DLD1 (cell line): ENCODE data around the gene PCNT.
"Not testable (repeated sequence)": the region's sequence is repeated elsewhere in the genome, so short reads cannot be mapped to it uniquely, and the experiment has no call there.

ENCODE experiments used
- in situ Hi-C: cut with HindIII; loops from 2 replicates; pipeline ENCODE4 v1.10.0; 2017; ENCODE audit warnings: low sequenced_read_pairs

PCNT gene

DNA sequence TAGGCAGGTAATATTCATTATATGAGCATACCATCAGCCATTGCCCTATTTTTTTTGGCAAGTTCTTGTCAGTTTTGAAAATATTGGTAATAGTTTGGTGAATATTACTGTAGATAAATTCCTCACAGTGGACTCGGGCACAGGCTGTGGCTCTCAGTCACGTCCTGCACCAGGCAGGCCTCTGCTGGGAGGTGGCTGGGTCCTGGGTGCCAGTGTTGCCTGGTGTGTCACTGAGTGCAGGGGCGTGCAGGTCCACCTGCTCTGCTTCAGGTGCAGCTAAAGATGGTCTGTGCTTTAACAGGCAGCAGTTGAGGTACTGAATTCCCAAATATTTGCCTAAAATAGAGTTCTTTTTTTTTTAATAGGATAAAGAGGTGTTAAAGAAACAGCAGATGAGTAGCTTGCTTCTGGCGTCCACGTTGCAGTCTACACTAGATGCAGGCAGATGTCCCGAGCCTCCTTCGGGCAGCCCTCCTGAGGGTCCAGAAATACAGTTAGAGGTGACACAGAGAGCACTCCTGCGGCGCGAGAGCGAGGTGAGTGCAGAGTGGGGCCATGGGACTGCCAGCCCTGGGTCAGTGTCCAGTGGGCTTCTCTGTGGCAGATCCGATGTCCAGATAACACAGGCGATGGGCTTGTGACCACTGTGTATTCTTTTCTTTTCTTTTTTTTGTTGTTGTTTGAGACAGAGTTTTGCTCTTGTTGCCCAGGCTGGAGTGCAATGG, 77.4 kb downstream of the PCNT start:
- in situ Hi-C loops, result no loop called here

DNA sequence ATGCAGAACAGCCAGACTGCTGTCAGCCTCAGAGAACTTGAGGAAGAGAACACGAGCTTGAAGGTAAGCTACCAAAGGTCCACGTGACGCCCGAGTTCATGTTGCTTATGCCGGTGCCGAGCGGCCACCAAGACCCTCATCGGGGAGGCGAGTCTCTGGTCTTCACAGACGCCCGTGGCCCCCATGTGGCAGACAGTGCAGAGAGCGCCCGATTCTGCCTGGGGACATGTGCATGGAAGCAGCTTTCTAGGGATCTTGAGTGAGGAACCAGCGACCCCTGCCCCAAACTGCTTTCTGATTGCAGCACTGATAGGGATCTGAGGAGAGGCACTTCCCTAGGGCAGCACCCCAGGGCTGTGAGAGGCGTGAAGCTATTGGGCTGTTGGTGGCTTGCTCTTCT, 78.5 kb downstream of the PCNT start:
- in situ Hi-C loops, result no loop called here

DNA sequence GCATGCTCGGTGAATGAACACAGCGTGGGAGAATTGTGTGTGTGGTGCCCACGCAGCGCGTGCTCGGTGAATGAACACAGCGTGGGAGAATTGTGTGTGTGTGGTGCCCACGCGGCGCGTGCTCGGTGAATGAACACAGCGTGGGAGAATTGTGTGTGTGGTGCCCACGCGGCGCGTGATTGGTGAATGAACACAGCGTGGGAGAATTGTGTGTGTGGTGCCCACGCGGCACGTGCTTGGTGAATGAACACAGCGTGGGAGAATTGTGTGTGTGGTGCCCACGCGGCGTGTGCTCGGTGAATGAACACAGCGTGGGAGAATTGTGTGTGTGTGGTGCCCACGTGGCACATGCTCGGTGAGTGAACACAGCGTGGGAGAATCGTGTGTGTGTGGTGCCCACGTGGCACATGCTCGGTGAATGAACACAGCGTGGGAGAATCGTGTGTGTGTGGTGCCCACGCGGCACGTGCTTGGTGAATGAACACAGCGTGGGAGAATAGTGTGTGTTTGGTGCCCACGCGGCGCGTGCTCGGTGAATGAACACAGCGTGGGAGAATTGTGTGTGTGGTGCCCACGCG, 79.4 kb downstream of the PCNT start:
- in situ Hi-C loops, result not testable (repeated sequence)

DNA sequence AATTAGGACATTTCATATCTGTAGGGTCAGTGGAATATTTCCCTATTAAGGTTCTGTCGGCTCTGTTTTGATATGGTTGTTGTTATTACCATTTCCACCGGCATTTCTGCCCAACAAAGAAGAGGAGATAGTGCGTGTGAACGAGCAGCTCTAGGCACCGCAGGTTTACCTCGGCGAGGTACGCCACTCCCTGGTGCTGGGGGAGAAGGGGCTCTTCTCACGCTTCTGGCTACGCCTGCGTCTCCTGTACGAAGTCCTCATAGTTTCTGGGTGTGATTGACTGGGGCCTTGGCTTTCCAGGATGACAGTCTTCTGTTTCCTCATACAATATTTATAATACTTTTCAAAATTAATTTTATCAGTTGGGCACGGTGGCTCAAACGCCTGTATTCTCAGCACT, 80.3 kb downstream of the PCNT start:
- in situ Hi-C loops, result no loop called here

DNA sequence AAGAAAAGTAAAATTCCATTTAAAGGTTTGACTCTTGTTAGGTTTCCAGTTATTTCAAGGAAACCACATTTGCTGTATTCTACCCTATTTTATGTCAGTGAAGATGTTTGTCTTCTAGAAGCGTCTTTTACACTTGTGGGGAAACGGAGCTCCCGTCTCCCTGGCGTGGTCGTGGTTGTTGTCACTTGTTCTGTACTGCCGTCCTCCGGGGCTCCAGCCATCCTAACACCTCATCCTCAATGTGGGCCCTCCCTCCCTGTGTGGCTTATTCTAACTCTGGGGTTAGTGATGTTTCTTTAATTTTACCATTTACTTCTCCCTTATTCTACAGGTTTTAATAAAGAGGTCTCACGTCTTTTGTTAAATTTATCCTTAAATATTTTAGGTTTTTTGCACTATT, 82.0 kb downstream of the PCNT start:
- in situ Hi-C loops, result no loop called here

DNA sequence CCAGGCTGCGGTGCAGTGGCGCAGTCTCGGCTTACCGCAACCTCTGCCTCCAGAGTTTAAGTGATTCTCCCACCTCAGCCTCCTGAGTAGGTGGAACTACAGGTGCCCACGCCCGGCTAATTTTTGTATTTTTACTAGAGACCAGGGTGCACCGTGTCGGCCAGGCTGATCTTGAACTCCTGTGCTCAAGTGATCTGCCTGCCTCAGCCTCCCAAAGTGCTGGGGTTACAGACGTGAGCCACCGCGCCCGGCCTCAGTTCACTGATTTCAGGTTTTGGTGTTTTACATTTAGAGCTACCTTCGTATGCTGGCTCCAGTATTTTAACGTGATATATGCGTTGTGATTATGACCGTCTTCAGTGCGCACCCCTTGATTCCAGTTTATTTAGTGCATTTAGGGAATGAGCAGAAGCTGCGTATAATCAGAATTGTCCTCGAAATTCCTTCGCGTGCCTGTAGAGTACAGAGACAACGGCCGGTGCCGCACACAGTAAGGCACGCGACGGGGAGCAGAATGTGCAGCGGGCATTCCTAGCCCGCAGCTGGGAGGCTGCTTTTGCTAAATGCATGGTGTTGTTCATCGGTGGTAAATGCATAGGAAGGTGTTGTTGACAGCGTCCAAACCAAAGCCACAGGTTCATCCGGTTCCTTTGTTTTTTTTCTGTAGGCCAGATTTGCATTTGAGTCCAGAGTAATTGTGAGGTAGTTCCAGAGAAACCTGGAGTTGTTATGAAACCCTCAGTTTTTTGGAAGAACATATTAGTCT, 85.9 kb downstream of the PCNT start:
- in situ Hi-C loops, result no loop called here

DNA sequence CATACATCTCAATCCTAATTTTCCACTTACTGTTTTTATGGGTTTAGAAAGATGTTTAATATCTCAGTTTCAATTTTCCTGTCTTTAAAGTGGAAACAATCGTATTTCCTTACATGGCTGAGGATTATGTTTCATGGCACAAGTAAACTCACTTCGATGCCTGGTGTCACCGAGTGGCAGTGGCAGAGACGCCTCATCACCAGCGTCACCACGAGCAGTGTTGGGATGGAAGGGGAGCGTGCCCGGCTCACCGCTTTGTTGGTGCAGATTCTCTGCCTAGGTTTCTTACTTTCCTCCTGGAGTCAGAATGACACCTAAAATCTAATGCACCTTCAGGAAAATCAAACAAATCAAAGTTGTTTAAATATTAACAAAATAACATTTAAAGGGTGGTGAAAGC, 86.6 kb downstream of the PCNT start:
- in situ Hi-C loops, result no loop called here

DNA sequence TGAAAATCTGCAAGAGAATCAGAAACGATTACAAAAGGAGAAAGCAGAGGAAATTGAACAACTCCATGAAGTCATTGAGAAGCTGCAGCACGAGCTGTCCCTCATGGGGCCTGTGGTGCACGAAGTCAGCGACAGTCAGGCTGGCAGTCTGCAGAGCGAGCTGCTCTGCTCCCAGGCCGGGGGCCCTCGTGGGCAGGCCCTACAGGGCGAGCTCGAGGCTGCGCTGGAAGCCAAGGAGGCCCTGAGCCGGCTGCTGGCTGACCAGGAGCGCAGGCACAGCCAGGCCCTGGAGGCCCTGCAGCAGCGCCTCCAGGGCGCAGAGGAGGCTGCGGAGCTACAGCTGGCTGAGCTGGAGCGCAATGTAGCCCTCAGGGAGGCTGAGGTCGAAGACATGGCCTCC, 87.3 kb downstream of the PCNT start:
- in situ Hi-C loops, result no loop called here

DNA sequence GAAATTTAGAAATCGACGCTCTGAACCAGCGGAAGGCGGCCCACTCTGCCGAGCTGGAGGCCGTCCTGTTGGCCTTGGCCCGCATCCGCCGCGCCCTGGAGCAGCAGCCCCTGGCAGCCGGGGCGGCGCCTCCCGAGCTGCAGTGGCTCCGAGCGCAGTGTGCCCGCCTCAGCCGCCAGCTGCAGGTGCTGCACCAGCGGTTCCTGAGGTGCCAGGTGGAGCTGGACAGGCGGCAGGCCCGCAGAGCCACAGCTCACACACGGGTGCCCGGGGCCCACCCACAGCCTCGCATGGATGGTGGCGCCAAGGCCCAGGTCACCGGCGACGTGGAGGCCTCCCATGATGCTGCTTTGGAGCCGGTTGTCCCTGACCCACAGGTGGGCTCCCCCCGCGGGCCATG, 87.7 kb downstream of the PCNT start:
- in situ Hi-C loops, result no loop called here

DNA sequence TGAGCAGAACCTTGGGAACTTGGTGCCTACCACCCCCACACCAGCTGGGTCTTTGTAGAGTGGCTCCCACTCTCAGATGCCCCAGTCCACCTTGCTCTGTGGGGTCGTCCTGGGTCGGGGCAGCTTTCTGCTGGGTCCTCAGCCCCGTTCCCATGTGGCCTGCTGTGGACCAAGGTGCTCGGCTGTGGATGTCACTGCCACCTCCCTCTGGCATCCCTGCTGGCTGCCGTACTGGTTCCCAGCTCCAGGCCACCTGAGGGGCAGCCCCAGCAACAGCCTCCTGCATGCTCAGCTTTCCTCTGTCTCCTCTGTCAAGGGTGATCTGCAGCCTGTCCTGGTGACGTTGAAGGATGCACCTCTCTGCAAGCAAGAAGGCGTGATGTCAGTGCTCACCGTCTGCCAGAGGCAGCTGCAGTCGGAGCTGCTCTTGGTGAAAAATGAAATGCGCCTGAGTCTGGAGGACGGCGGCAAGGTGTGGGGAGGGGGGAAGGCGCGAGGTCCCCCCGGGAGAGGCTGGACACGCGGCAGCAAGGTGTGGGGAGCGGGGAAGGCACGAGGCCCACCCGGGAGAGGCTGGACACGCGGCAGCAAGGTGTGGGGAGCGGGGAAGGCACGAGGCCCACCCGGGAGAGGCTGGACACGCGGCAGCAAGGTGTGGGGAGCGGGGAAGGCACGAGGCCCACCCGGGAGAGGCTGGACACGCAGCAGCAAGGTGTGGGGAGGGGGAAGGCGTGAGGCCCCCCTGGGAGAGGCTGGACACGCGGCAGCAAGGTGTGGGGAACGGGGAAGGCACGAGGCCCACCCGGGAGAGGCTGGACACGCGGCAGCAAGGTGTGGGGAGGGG, 88.8 kb downstream of the PCNT start:
- in situ Hi-C loops, result no loop called here

DNA sequence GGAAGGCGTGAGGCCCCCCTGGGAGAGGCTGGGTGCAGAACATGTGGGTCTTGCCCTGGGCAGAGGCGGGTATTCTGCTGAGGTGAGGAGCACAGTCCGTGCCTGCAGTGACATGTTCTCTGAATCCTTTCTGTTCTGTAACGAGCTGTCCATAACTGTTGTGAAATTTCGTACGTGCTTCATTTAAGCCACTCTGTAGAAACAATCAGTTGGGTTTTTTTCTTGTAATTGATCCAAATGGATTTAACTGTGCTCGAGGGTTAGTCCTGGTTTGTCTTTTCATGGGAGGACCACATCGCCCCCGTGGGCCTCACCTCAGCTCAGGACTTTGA, 89.4 kb downstream of the PCNT start:
- in situ Hi-C loops, result no loop called here

DNA sequence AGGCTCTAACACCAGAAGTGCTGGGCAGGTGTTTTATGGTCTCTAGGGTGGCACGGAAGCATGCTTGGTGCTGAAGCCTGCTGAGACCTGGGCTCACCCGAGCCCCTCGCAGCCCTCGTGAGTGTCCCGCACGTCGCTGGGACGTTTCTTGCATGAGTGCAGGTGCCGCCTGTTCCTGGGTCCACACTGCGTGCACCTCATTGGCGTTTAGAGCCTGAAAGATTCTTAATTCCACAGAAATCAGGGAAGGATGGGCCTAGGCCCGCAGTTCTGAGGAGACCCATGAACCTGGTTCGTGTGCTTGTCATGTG, 91.0 kb downstream of the PCNT start:
- in situ Hi-C loops, result no loop called here

DNA sequence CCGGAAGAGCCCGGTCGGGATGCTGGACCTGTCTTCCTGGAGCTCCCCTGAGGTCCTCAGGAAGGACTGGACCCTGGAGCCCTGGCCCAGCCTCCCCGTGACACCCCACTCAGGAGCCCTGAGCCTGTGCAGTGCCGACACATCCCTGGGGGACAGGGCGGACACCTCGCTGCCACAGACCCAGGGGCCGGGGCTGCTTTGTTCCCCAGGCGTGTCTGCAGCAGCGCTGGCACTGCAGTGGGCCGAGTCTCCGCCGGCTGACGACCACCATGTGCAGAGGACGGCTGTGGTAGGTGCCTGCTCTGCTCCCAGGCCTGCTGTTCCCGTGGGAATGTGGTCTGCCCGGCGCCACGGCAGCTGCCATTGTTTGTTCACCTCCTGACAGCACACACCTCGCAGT, 92.6 kb downstream of the PCNT start:
- in situ Hi-C loops, result no loop called here

DNA sequence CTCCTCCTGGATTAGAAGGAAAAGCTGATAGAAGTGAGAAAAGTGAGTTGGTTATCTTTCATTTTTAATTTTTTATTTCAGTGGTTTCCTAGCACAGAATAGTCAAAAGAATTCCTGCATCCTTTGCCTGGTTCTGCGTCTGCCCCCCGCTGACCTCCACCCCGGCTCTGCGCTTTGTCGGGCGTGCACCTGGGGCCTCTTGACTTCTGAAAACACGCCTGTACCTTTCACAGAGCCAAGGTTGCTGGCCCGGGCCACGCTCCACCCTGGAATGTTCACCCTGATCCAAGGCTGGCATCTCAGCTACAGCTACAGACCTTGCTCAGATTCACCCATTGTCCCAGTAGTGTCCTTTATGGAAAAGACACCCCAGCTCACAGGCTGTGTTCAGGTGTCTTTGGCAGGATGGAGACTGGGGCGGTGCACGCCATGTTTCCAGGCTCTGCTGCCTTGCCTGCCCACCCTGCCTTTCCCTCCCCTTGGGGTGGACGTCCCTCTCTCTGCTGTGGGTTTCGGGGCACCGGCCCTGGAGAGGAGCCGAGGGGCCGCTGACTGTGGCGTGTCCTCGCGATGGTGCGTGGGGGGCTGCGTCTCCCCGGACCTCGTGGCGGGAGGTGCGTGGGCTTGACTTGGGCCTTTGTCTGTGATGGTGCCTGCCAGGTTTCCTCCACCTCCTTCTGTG, 94.5 kb downstream of the PCNT start:
- in situ Hi-C loops, result no loop called here

DNA sequence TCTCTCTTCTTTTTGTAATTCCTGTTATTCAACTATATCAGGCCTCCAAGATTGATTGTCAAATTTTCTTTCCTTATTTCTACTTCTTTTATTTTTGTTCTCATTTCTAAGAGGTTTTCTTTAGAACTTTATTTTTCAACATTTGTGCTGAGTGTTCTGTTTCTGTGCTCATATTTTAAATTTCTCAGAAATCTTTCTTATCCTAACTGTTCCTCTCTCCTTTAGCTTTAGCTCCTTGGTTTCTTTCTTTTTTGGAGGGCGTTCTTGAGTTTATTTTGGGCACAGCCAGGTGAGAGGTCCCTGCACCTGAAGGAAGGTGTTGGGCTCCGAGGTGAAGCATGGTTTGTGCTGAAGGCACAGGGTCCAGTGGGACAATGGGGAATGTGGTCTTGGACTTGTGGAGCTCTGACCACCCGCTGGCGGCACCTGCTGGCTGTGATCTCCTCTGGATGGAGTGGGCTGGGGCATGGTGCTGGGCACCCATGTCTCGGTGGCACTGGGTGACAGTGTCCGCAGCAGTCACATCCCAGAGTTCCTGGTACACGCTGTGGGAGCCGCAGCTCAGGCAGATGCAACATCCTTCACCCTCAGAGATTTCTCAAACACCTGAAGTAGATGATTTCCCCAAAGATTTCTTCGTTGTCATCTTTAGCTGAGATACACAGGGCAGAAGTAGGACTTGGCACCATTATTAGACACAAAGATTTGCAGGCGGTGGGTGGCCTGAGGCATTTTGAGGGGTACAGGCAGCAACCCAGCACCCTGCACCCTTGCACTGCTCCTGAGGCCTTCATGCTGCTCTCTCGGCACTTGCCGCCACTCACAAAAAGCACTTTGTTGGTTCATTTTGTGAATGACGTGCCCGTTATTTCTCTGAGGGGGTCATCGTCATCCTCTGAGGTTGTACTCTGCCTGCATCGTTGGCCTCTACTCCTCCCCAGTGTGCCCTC, 96.6 kb downstream of the PCNT start:
- in situ Hi-C loops, result no loop called here

DNA sequence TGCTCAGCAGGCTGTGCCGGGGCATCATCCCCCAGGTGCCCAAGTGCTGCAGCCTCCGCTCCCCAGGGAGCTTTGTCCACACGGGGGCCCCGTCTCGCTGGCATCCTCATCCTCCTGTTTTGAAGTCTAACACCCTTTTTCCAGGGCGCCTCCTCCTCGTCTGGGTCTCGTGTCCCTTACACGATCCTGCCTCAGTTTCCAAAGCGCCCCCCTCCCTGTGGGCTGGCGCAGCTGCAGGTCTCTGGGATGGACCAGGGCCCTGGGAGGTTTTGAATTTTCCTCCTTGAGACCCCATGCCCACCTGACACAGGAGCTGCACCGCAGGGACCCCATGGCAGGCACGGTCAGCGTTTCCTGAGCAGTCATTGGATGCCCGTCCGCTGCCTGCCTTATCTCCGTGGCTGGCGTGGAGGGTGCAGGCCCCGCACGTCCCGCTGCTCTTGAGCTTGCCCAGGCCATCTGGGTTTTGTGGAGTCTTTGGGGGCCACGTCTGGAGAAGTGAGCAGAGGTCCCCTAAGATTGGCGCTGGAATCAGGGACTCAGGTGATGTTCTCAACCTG, 97.3 kb downstream of the PCNT start:
- in situ Hi-C loops, result no loop called here

DNA sequence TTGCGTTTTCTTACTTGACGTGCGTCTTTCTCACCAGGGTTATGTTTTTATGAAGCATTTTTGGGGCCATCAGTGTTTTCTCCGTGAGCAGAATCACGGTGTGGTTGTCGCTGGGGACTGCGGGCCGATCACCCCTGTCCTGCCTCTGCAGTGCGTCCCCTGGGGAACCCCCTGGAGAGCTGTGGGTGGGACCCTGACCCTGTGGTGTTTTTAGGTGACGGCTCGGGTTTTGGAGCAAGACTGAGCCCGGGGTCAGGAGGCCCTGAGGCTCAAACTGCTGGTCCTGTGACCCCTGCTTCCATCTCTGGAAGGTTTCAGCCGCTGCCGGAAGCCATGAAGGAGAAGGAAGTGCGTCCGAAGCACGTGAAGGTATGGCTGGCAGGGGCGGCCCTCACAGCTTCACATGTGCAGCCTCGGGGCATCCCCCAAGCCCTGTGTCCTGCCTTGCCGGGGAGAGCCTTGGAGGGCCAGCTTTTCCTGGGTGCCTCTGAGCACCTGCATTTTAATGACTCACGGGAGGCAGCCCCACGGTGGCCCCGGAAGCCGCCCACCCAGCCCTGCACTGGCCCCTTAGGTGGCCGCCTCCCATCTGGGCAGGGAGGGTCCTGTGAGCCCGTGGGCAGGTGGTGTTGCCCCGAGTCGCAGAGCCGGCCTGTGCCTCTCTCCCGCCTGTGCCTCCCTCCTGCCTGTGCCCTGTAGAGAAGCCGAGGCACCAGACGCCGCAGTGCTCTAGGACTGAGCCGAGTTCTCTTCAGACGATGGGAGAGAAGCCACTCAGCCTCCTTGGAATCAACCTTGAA, 98.0 kb downstream of the PCNT start:
- in situ Hi-C loops, result no loop called here

DNA sequence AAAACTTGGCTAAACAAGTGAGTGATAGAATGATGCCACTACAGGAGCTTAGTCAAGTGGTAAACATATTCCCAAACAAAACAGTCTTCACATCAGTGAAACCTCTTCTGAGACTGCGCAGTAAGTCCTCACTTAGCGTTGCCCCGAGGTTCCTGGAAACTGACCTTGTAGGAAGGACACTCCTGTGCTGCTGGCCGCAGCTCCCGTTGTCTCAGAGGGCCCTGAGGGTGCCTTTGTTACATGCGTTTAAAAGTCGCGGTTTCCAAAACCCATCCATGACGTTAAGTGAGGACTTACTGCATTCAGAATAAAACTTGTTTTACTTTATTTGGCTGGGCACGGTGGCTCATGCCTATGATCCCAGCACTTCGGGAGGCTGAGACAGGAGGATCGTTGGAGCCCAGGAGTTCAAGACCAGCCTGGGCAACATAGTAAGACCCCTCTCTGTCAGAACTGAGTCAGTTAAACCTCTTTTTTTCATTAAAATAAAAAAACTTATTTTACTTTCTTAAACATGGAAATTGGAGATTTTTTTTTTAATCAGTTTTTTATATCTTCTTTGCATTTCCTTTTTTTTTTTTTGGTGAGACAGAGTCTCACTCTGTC, 98.8 kb downstream of the PCNT start:
- in situ Hi-C loops, result no loop called here
